ENCODE data around the gene SRPK2.
"Not testable (repeated sequence)": the region's sequence is repeated elsewhere in the genome, so short reads cannot be mapped to it uniquely, and the experiment has no call there.

SRPK2 gene

DNA sequence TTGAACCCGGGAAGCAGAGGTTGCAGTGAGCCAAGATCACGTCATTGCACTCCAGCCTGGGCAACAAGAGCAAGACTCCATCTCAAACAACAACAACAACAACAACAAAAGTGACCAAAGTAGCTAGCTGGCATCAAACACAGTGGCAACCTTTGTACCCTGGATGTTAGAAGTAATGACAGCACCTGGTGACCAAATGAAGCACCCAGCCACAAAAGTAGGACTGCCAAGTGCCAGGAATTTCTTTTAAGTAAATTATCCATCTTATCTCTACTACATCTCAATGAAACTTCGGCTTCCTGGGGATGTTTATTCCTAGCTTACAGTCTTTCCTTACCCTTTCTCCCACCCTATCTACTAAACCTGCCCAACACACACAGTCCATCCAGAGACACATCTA is 18.8 kb downstream of the SRPK2 start:
- no peak for DNase-seq

- no peak for DNase-seq
Observed at GRCh38 chr7:105367458-105367857, 21.3 kb downstream of the SRPK2 start.

- DNase-seq = no peak
Observed at GRCh38 chr7:105365541-105366534, 22.9 kb downstream of the SRPK2 start.

GRCh38 chr7:105364684-105365083 is 24.0 kb downstream of the SRPK2 start:
- DNase-seq = no peak

DNA sequence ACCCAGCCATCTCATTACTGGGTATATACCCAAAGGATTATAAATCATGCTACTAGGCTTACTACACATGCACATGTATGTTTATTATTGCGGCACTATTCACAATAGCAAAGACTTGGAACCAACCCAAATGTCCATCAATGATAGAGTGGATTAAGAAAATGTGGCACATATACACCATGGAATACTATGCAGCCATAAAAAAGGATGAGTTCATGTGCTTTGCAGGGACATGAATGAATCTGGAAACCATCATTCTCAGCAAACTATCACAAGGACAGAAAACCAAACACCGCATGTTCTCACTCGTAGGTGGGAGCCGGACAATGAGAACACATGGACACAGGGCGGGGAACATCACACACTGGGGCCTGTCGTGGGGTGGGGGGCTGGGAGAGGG is 25.1 kb downstream of the SRPK2 start:
- not testable (repeated sequence) for DNase-seq

DNA sequence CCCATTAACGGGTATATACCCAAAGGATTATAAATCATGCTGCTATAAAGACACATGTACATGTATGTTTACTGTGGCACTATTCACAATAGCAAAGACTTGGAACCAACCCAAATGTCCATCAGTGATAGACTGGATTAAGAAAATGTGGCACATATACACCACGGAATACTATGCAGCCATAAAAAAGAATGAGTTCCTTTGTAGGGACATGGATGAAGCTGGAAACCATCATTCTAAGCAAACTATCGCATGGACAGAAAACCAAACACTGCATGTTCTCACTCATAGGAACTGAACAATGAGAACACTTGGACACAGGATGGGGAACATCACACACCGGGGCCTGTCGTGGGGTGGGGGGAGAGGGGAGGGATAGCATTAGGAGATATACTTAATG is 26.0 kb downstream of the SRPK2 start:
- DNase-seq = not testable (repeated sequence)

GRCh38 chr7:105361995-105362394 is 26.7 kb downstream of the SRPK2 start:
- not testable (repeated sequence) for DNase-seq

GRCh38 chr7:105360149-105360548 is 28.6 kb downstream of the SRPK2 start:
- not testable (repeated sequence) for DNase-seq

- DNase-seq = no peak
Observed at GRCh38 chr7:105355701-105356100, 33.0 kb downstream of the SRPK2 start.

DNA sequence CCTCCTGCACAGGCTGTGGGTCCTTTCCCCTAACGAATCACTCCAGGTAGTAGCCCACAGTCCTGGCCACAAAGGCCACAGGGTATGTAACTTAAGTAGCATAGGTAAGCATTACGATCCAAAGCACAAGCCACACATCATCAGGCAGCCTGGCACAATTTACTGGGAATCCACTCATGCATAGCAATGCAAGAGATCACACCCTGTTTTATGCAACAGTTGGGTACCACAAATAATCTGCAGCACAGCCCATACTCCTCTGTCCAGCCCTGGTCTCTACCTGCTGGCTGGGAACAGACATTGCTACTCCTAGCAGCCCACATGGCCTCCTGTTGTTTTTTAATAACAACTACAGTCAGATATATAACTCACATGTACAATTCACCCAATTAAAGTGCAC is 34.3 kb downstream of the SRPK2 start:
- no peak for DNase-seq

DNA sequence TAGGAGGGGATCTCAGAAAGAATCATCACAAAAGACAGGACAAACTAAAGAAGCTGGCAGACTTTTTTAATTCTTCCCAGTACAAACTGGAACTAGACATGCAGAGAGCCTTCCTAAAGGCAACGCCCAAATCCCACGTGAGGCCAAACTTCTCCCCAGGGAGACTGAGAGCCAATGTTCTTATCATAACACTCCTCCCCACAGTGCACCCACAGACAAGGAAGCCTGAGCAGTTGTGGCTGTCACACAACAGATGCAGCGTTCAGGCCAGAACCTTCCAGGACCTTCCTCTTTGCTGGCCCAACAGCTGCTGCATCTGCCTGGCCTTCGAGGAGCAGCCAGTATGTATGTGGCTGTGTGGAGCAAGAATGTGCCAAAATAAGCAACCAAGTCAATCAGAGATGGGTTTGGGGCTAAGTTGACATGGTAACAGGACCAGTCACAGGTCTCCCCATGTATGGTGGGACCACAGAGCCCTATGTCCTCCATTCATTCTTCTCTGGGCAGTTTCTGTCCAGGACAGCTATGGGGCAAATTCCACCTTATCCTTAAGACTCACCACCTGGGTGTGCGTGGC is 34.9 kb downstream of the SRPK2 start:
- no peak for DNase-seq

DNA sequence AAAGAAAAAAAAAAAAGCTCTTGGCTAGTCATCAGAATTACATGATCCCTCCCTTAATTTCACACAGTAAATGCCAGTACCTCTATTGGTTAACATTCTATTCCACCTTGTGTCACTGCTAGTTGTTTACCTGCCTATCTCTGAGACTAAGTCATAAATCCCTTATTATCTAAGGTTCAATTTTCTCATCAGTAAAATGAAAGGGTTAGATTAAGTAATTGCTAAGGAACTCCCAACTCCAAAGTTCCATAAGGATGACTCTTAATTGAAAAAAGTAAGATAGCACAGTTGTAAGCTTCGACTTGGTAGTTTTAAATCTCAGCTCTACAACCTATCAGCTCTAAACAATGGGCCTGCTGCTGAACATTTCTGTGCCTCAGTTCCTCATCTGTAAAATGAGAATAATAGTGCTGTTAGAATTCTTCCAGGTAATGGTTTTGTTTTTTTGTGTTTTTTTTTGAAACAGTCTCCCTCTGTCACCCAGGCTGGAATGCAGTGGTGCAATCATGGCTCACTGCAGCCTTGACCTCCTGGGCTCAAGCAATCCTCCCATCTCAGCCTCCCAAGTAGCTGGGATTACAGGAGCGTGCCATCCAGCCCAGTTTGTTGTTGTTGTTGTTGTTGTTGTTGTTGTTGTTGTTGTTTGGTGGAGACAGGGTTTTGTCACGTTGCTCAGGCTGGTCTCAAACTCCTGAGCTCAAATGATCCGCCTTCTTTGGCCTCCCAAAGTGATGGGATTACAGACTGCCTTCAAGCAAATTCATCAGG is 35.6 kb downstream of the SRPK2 start:
- DNase-seq = no peak

- DNase-seq = peak; percentile 58
Observed at GRCh38 chr7:105352018-105352612, 36.6 kb downstream of the SRPK2 start.

GRCh38 chr7:105350906-105351305 is 37.8 kb downstream of the SRPK2 start:
- no peak for DNase-seq

- DNase-seq = not testable (repeated sequence)
Observed at GRCh38 chr7:105348177-105348576, 40.5 kb downstream of the SRPK2 start.

- DNase-seq = no peak
Observed at GRCh38 chr7:105346593-105347322, 42.0 kb downstream of the SRPK2 start.

DNA sequence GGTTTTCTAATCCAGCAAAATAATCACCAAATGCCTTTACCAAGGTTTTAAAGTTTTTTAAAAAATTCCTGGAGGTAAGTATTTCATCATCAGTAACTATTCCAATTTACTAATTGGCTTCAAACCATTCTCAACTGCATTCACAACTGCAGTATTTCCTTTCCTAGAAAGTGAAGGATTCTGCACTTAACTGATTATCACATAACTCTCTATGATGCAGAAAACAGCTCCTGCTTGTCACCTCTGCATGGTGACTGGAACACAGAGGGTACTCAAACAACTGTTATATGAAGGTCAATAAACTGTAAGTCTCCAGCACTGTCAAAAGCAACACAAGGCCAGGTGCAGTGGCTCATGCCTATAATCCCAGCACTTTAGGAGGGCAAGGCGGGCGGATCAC is 42.6 kb downstream of the SRPK2 start:
- DNase-seq = no peak

DNA sequence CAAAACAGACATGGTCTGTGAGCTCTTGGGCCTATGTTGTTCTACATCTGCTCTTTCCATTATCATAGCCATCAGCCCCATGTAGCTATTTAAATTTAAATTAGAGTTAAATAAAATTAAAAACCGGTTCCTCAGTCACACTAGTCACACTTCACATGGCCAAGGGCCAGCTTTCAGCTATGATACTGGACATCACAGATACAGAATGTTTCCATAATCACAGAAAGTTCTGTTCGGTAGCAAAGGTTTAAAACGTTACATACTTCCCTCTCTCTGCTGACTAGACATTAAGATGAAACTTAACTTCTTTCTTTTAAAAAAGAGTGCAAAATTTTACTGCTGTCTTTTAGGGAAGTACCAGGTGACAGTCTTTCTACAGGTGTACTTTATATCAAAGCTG is 43.0 kb downstream of the SRPK2 start:
- DNase-seq = no peak

GRCh38 chr7:105345003-105345402 is 43.7 kb downstream of the SRPK2 start:
- no peak for DNase-seq

- no peak for DNase-seq
Observed at GRCh38 chr7:105339404-105340323, 49.1 kb downstream of the SRPK2 start.

GRCh38 chr7:105337529-105337928 is 51.2 kb downstream of the SRPK2 start:
- no peak for DNase-seq

Measured in stimulated activated CD8-positive, alpha-beta memory T cell treated with anti-CD3 and anti-CD28 coated beads, Interleukin-4, amount 100 ng/mL, for 48 hours (primary cell).